GM23338 (cell line): ENCODE measurements around the gene MT1B.

Experiments used
- CREB1 ChIP-seq: fragments of 250-450 bp; sonication (Bioruptor Pico); IDR thresholded peaks from 2 replicates; pipeline ENCODE4 v1.5.0; 2020; ENCODE audit warnings: low read depth, mild to moderate bottlenecking, moderate library complexity
- CTCF ChIP-seq, 2 experiments: fragments of 200-600 bp in 1 of 2; sonication (generic) in 1 of 2; conservative IDR thresholded peaks; 2 replicates each; pipeline versions ENCODE4 v1.5.1 to v1.6.1; 2016 to 2017; ENCODE audit warnings: antibody characterized with exemption in 2 of 2, low read depth in 2 of 2, mild to moderate bottlenecking in 2 of 2, moderate library complexity in 1 of 2
- ETS1 ChIP-seq: IDR thresholded peaks from 2 replicates; pipeline ENCODE4 v1.6.1; 2016; ENCODE audit warnings: antibody characterized with exemption
- EZH2 ChIP-seq: fragments of 200-600 bp; sonication (generic); IDR thresholded peaks from one replicate; pipeline ENCODE4 v1.8.0; 2017; ENCODE audit warnings: antibody characterized with exemption, mild to moderate bottlenecking, low read depth; ENCODE audit not compliant: unreplicated experiment
- EZH2phosphoT487 ChIP-seq: fragments of 200-600 bp; sonication (generic); IDR thresholded peaks from one replicate; pipeline ENCODE4 v1.8.1; 2018; ENCODE audit warnings: antibody characterized with exemption; ENCODE audit not compliant: unreplicated experiment
- POLR2AphosphoS5 ChIP-seq: IDR thresholded peaks from 2 replicates; pipeline ENCODE4 v1.6.1; 2016; ENCODE audit warnings: antibody characterized with exemption, low read depth
- ZNF114 ChIP-seq: fragments of 250-450 bp; sonication (Bioruptor Pico); IDR thresholded peaks from 2 replicates; pipeline ENCODE4 v1.5.0; 2020; ENCODE audit warnings: mild to moderate bottlenecking, moderate library complexity

- TF ChIP-seq CTCF (conservative IDR thresholded peaks at IDR 0.05; ENCODE audit: low read depth in 2 of 2): no peak
- TF ChIP-seq EZH2: no peak
- no peak for TF ChIP-seq EZH2phosphoT487
- no peak for TF ChIP-seq CREB1 (CRISPR knock-in tag)
- TF ChIP-seq ETS1: no peak
- no peak for TF ChIP-seq POLR2AphosphoS5
- no peak for TF ChIP-seq ZNF114 (CRISPR knock-in tag)
Observed at GRCh38 chr16:56697456-56698155, 45.9 kb downstream of the MT1B start.
